Measurements from ENCODE around the gene MIXL1. TPM values are rescaled to one million over a fixed set of nuclear protein-coding genes. Genes with fewer than 3 reads are reported as not detected.
A peak's percentile ranks its signal among the peaks of the same experiment; 100 is the strongest.

MIXL1 gene
- total and polyA plus RNA-seq, 10 donors = 0.07 to 2.3 (median 1.1) TPM; not detected in 2

- peak overlapping the region; percentile 61 to 96 (median 87) for H3K4me3 ChIP-seq
- intact Hi-C loops (cut with DNase I; ENCODE audit: low total_unique reads) = no loop called here
- WGBS, 5 donors = 29 to 44% (median 38%) methylated on average over 14 of the region's 14 CpGs
- H3K27ac ChIP-seq = peak overlapping the region; percentile 88 to 98 (median 95)
- peaks cover 0 to 20% (median 0%) of the 10 kb centered on the region in 6 donors for H3K36me3 ChIP-seq
- TF ChIP-seq CTCF (IDR thresholded peaks at IDR 0.05 in 8 of 11, conservative IDR thresholded peaks at IDR 0.05 in 3 of 11) (no peak), POLR2AphosphoS5 (IDR thresholded peaks at IDR 0.05) (no peak), POLR2A (IDR thresholded peaks at IDR 0.05) (no peak)
- no peaks in the 10 kb centered on the region for H3K27me3 ChIP-seq (replicated peaks in 1 of 7)
- H3K4me1 ChIP-seq = peaks cover 38 to 66% (median 62%) of the 10 kb centered on the region in 6 donors
- H3K9me3 ChIP-seq = no peaks in the 10 kb centered on the region
- no peak for DNase-seq
Observed at GRCh38 chr1:226185141-226186036, 38.1 kb upstream of the MIXL1 start.

- TF ChIP-seq POLR2AphosphoS5 (IDR thresholded peaks at IDR 0.05) = peak; percentile 96 to 98 (median 97)
- peak; percentile 12 to 79 (median 32) for TF ChIP-seq POLR2A (IDR thresholded peaks at IDR 0.05)
- TF ChIP-seq CTCF (IDR thresholded peaks at IDR 0.05 in 8 of 11, conservative IDR thresholded peaks at IDR 0.05 in 3 of 11) = peak in 5 of 11 experiments; percentile 18 to 33 (median 23)
- Histone ChIP-seq H3K27ac (peak within 1 kb of the TSS; percentile 88 to 98 (median 95)), H3K9me3 (no peaks in the 10 kb centered on the region), H3K27me3 (replicated peaks in 1 of 7) (no peaks in the 10 kb centered on the region), H3K4me1 (peaks cover 38 to 56% (median 53%) of the 10 kb centered on the region in 6 donors), H3K36me3 (peaks cover 0 to 14% (median 0%) of the 10 kb centered on the region in 6 donors), H3K4me3 (peak within 1 kb of the TSS; percentile 61 to 96 (median 87))
- peak; percentile 97 for DNase-seq
- intact Hi-C loops (cut with DNase I; ENCODE audit: low total_unique reads) = no loop called here
- 0 to 1% (median 0%) methylated on average over 31 to 75 of the region's 75 CpGs for WGBS, 5 donors
Observed at GRCh38 chr1:226186124-226187018, 37.1 kb upstream of the MIXL1 start, which contains the start of gene ACBD3. Gene ACBD3 (minus strand): TSS chr1:226186741. CDS start chr1:226186675, 66 bp downstream.

GRCh38 chr1:226187019-226187322 lies 36.5 kb upstream of the MIXL1 start:
- Histone ChIP-seq H3K4me3 (peak overlapping the region; percentile 61 to 96 (median 87)), H3K9me3 (no peaks in the 10 kb centered on the region), H3K36me3 (peaks cover 0 to 10% (median 0%) of the 10 kb centered on the region in 6 donors), H3K27me3 (replicated peaks in 1 of 7) (no peaks in the 10 kb centered on the region), H3K4me1 (peaks cover 35 to 50% (median 47%) of the 10 kb centered on the region in 6 donors), H3K27ac (peak overlapping the region; percentile 88 to 98 (median 95))
- intact Hi-C loops (cut with DNase I; ENCODE audit: low total_unique reads) = no loop called here
- no peak for DNase-seq
- 3 to 24% (median 6%) methylated on average over 2 to 10 of the region's 10 CpGs for WGBS, 5 donors
- no peak for TF ChIP-seq CTCF (IDR thresholded peaks at IDR 0.05 in 8 of 11, conservative IDR thresholded peaks at IDR 0.05 in 3 of 11)
- no peak for TF ChIP-seq POLR2A (IDR thresholded peaks at IDR 0.05)
